GM12864 (cell line): ENCODE measurements around the gene C11orf54.

Experiments
- DNase-seq: peaks from one replicate; pipeline ENCODE4 v3.0.0-alpha.2; 2011; ENCODE audit warnings: low read depth
- H3K4me3 ChIP-seq: 2 replicates; pipeline ENCODE4 v1.5.1; 2011; ENCODE audit warnings: mild to moderate bottlenecking, low read depth, low read length, control low read depth
- TF ChIP-seq, protein P1 (sequence below): IDR thresholded peaks from 2 replicates; pipeline ENCODE4 v1.5.1; 2011; ENCODE audit warnings: low read depth, mild to moderate bottlenecking, moderate library complexity, low read length, control low read depth, inconsistent platforms; ENCODE audit errors: missing control alignments

C11orf54 gene

DNA sequence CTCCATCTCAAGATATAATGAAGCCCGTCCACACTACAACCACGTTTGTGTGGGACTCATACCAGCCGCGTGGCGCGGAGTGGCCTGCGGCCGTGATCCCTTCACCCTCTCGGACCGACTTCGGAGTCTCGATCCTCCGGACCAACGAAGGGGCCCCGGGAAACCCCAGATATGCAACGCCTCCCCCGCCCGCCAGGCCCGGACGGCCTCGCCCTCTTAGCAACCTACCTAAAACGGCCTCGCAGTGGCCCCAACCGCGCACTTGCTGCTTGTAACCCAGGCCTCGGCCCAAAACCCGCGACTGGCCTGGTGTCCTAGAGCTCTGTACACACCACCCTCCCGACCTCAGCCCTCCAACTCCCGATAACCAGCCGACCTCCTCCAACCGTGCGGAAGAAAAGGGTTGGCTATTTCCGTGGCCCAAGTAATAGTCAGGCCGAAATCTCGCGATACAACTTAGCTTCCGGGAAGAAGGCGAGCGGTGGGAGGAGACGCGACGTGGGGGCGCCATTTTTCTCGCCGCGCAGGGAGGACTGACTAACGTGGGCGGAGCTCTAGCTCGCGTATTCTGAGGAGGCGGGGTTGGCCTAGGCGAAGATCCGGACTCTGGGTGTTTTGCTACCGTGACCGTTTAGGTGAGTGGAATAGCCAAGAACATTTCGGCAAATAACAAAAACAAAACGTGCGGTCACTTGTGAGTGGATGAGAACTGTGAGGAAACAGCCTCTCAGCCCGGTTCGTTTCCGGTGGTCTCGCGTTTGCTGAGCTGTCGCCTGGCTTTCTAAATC, at the start of gene C11orf54, which contains the start of gene TAF1D:
C11orf54 (plus strand) TSS at position 579 of the 788 bp plus-strand sequence. CDS start 5,722 bp downstream, outside the sequence.
TAF1D (minus strand) TSS at position 402 of the 788 bp plus-strand sequence. CDS start 2,191 bp downstream, outside the sequence.
- TF ChIP-seq, protein P1, sequence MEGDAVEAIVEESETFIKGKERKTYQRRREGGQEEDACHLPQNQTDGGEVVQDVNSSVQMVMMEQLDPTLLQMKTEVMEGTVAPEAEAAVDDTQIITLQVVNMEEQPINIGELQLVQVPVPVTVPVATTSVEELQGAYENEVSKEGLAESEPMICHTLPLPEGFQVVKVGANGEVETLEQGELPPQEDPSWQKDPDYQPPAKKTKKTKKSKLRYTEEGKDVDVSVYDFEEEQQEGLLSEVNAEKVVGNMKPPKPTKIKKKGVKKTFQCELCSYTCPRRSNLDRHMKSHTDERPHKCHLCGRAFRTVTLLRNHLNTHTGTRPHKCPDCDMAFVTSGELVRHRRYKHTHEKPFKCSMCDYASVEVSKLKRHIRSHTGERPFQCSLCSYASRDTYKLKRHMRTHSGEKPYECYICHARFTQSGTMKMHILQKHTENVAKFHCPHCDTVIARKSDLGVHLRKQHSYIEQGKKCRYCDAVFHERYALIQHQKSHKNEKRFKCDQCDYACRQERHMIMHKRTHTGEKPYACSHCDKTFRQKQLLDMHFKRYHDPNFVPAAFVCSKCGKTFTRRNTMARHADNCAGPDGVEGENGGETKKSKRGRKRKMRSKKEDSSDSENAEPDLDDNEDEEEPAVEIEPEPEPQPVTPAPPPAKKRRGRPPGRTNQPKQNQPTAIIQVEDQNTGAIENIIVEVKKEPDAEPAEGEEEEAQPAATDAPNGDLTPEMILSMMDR = no peak
- DNase-seq = peak; percentile 96
- H3K4me3 ChIP-seq = peak within 1 kb of the TSS; percentile 83

DNA sequence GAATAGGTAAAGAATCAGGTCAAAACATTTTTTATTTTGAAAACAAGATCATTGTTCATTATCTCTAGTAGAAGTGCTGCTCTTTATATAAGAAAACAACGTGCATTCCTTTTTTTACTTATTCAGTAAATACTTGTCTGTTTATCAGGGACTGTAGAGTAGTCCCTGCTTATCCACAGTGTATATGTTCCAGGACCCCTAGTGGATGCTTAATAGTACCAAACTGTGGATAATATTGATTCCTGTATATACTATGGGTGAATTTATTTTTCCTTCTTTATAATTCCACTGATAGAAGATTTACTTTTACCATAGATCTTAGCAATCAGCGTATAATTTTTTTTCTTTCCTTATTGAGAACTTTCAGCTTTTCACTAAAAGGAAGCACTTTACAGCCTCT, 47.4 kb upstream of the C11orf54 start:
- H3K4me3 ChIP-seq = no peak overlapping the region
- TF ChIP-seq, protein P1 = no peak
- DNase-seq = no peak

DNA sequence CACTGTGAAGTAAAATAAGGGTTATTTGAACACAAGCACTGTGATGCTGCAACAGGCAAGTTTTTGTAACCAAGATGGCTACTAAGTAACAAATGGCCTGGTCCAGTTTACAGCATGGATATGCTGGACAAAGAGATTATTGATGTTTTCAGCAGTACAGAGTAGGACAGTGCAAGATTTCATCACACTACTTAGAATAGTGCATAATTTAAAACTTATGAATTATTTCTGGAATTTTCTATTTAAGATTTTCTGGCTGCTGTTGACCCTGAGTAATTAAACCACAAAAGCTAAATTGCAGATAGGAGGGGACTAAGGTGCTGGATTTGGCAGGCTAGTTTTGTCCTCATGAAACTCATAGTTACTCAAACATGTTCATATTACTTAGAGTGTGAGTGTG, 46.9 kb upstream of the C11orf54 start:
- no peak for DNase-seq
- no peak overlapping the region for H3K4me3 ChIP-seq
- TF ChIP-seq, protein P1 = no peak

DNA sequence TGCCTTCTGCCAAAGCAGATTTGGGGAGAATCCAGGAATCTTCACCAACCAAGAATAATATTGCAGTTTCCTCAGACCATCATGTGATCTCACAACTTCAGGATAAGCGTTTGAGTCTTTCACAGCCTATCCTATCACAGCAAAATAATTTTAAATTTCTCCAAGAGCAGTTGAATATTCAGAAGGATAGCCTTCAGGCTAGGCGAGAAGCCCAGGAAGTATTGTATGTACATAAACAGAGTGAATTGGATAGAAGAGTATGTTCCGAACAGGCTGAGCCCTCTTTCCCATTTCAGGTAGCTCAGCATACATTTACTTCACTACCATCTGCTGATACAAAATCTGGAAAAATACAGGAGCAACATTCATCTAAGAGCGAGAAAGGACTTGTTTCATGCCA, 43.9 kb upstream of the C11orf54 start:
- DNase-seq = no peak
- H3K4me3 ChIP-seq = no peak overlapping the region
- TF ChIP-seq, protein P1 = no peak

DNA sequence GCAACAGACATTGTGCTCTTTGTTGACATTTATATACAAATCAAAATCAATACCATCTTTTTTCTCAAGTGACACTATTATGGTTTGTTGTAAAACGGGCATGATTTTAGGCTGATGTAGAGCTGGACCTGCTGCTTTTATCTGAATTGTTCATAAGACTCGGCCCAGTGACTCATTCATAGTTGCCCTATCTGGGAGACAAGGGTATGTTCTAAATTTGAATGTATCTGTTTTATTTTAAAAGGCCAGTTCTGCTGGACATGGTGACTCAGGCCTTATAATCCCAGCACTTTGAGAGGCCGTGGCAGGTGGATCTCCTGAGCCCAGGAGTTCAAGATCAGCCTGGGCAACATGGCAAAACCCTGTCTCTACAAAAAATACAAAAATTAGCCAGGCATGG, 40.6 kb upstream of the C11orf54 start:
- no peak overlapping the region for H3K4me3 ChIP-seq
- TF ChIP-seq, protein P1 = no peak
- DNase-seq = no peak

GRCh38 chr11:93704237-93704636, 37.2 kb upstream of the C11orf54 start:
- no peak for DNase-seq
- TF ChIP-seq, protein P1 = peak; percentile 12
- H3K4me3 ChIP-seq = no peak overlapping the region

DNA sequence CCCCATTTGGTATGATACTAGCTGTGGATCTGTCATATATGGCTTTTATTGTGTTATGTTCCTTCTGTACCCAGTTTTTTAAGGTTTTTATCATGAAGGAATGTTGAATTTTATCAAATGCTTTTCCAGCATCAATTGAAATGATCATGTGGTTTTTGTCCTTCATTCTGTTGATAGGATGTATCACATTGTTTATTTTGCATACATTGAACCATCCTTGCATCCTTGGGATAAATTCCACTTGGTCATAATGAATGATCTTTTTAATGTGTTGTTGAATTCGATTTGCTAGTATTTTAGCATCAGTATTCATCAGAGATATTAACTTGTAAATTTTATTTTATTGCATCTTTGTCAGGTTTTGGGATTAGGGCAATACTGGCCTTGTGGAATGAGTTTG, 31.2 kb upstream of the C11orf54 start:
- no peak overlapping the region for H3K4me3 ChIP-seq
- DNase-seq = no peak
- TF ChIP-seq, protein P1 = no peak
